ENCODE results near the gene RBM19.

DNA sequence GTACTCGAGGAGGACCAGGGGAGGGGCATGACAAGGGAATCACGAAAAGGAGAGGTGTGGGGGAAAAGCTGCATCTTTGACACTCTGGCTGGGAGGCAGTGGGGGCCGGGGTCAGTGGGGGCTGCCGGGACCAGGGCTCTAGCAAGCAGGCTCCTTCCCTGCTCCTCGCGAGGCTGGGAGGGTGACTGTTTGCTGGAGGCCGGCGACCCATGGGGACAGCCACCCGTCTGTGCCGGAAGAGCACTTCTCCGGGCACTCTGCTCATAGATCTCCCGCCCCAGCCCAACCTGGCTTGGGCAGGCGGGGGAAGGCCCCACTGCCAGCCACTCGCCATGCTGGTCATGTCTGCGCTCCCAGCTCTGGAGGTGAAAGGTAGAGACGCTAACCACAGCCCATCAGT, 130.7 kb downstream of the RBM19 start:
- no peak for TF ChIP-seq NFRKB (IDR thresholded peaks at IDR 0.05)
- TF ChIP-seq SP1 (IDR thresholded peaks at IDR 0.05), result no peak
- TF ChIP-seq SUZ12 (IDR thresholded peaks at IDR 0.05), result no peak
